K562 (cell line): ENCODE results near the gene MBL2. TPM values are rescaled to one million over a fixed set of nuclear protein-coding genes. Genes with fewer than 3 reads are reported as not detected.

ENCODE experiments used
- ATAC-seq: fragments of 200-7000 bp; cut with Tn5 transposase; 3 replicates; pipeline ENCODE4 v1.9.1; 2020; ENCODE audit warnings: moderate library complexity
- BruUV-seq: library from RNA; stranded (reverse); fragments of 400-500 nt; replicated peaks from 2 replicates; lab custom pipeline; 2021; lab: Mats Ljungman, UMichigan
- CTCF ChIA-PET: fragments of 300-600 bp; formaldehyde crosslinking; extraction: SDS; loops from one replicate; lab custom pipeline; 2021; ENCODE audit warnings: low intra/inter-chr PET ratio; lab: Yijun Ruan, JAX
- POLR2A ChIA-PET: fragments of 300-600, 350-650 bp; sonication (Branson Sonifier 250); formaldehyde crosslinking; extraction: SDS; loops from one replicate; lab custom pipeline; 2021; ENCODE audit warnings: antibody characterized with exemption, inconsistent platforms; lab: Yijun Ruan, JAX
- DNase-seq, 4 experiments: peaks; one replicate each; pipeline versions ENCODE4 v3.0.0 to v3.0.0-alpha.2; 2011 to 2018; ENCODE audit warnings: low spot score in 3 of 4, mixed read lengths in 3 of 4; ENCODE audit errors: extremely low read depth in 1 of 4
- FAIRE-seq: peaks from 2 replicates; lab custom pipeline; 2011; peaks lifted over from hg19 to GRCh38; lab: Jason Lieb, UNC
- H2AFZ ChIP-seq: 2 replicates; pipeline ENCODE4 v1.6.0; 2011; ENCODE audit warnings: low read depth, low read length, control low read depth, inconsistent platforms
- H3K27ac ChIP-seq: fragments of 200-600 bp; 3 replicates; pipeline ENCODE4 v1.8.0; 2011; ENCODE audit warnings: low read depth, mild to moderate bottlenecking, control low read depth, inconsistent platforms, low read length, moderate library complexity, mixed read lengths; ENCODE audit errors: extremely low read depth
- H3K27me3 ChIP-seq, 2 experiments: fragments of 300-600 bp in 1 of 2; 2 replicates in 1 of 2; 3 replicates in 1 of 2; pipeline versions ENCODE4 v1.6.0 to v1.8.0; 2011; ENCODE audit warnings: inconsistent platforms in 2 of 2, low read length in 2 of 2, mild to moderate bottlenecking in 1 of 2, mixed read lengths in 1 of 2, moderate library complexity in 1 of 2; ENCODE audit not compliant: control insufficient read depth in 2 of 2, insufficient read depth in 2 of 2
- H3K36me3 ChIP-seq: fragments of 300-600 bp; 3 replicates; pipeline ENCODE4 v1.8.0; 2011; ENCODE audit warnings: mild to moderate bottlenecking, low read length, inconsistent platforms; ENCODE audit not compliant: control insufficient read depth, insufficient read depth
- H3K4me1 ChIP-seq, 2 experiments: fragments of 200-600 bp in 1 of 2; replicated peaks in 1 of 2; 2 replicates in 1 of 2; 3 replicates in 1 of 2; pipeline versions ENCODE4 v1.5.1 to v1.8.0; 2011; ENCODE audit warnings: inconsistent platforms in 2 of 2, low read length in 2 of 2, mild to moderate bottlenecking in 1 of 2, mixed read lengths in 1 of 2, moderate library complexity in 1 of 2; ENCODE audit not compliant: control insufficient read depth in 2 of 2, insufficient read depth in 2 of 2
- H3K4me2 ChIP-seq: 2 replicates; pipeline ENCODE4 v1.6.1; 2011; ENCODE audit warnings: low read length, control low read depth, inconsistent platforms, mixed read lengths; ENCODE audit not compliant: insufficient read depth
- H3K4me3 ChIP-seq: fragments of 200-600 bp; sonication (generic), shearing (Covaris generic); 2 replicates; pipeline ENCODE4 v1.5.1; 2016; ENCODE audit warnings: control low read depth, inconsistent platforms
- H3K79me2 ChIP-seq: fragments of 200-600 bp; 3 replicates; pipeline ENCODE4 v1.8.0; 2011; ENCODE audit warnings: low read length, inconsistent platforms; ENCODE audit not compliant: control insufficient read depth, insufficient read depth
- H3K9ac ChIP-seq, 2 experiments: 2 replicates each; pipeline versions ENCODE4 v1.6.0 to v1.6.1; 2011; ENCODE audit warnings: low read depth in 2 of 2, low read length in 2 of 2, control low read depth in 1 of 2, inconsistent platforms in 1 of 2, mild to moderate bottlenecking in 1 of 2, mixed read lengths in 1 of 2; ENCODE audit not compliant: insufficient read depth in 1 of 2
- H3K9me1 ChIP-seq: one replicate; pipeline ENCODE4 v1.6.0; 2011; ENCODE audit warnings: inconsistent platforms, mild to moderate bottlenecking, low read length, moderate library complexity; ENCODE audit not compliant: control insufficient read depth, insufficient read depth
- H3K9me3 ChIP-seq: replicated peaks from 2 replicates; pipeline ENCODE4 v1.5.1; 2011; ENCODE audit warnings: low read depth, low read length, inconsistent platforms; ENCODE audit not compliant: control insufficient read depth, insufficient read depth
- H4K20me1 ChIP-seq: replicated peaks from 2 replicates; pipeline ENCODE4 v1.6.1; 2011; ENCODE audit warnings: low read length, inconsistent platforms, mixed read lengths; ENCODE audit not compliant: control insufficient read depth, insufficient read depth
- DNMT1 ChIP-seq: fragments of 450-650 bp; IDR thresholded peaks from 2 replicates; pipeline ENCODE4 v1.6.1; 2016; ENCODE audit warnings: antibody characterized with exemption, mild to moderate bottlenecking
- FOXJ2 ChIP-seq: fragments of 200-800 bp; sonication (Bioruptor generic); IDR thresholded peaks from 2 replicates; pipeline ENCODE4 v1.6.1; 2016; ENCODE audit warnings: missing genetic modification characterization, missing compliant biosample characterization
- GTF2E2 ChIP-seq: fragments of 200-800 bp; sonication (Bioruptor generic); IDR thresholded peaks from 2 replicates; pipeline ENCODE4 v1.6.1; 2016; ENCODE audit warnings: missing genetic modification characterization, missing compliant biosample characterization
- HNRNPK ChIP-seq: fragments of 200-400 bp; formaldehyde crosslinking; IDR thresholded peaks from one replicate; pipeline ENCODE4 v1.6.1; 2018; ENCODE audit warnings: mild to moderate bottlenecking, low read depth, low read length; ENCODE audit not compliant: poor library complexity, severe bottlenecking
- IRF9 ChIP-seq: fragments of 450-650 bp; IDR thresholded peaks from 2 replicates; pipeline ENCODE4 v1.6.1; 2016; ENCODE audit warnings: missing biosample characterization, missing genetic modification characterization
- KAT7 ChIP-seq: sonication (generic); formaldehyde crosslinking; IDR thresholded peaks from 2 replicates; pipeline ENCODE4 v1.8.0; 2022; ENCODE audit warnings: missing genetic modification reagents, mild to moderate bottlenecking, borderline replicate concordance
- MIER1 ChIP-seq: fragments of 450-650 bp; IDR thresholded peaks from 2 replicates; pipeline ENCODE4 v1.6.1; 2016; ENCODE audit warnings: antibody characterized with exemption, mild to moderate bottlenecking, low read depth
- NRF1 ChIP-seq, 2 experiments: fragments of 450-650 bp; IDR thresholded peaks in 1 of 2; conservative IDR thresholded peaks in 1 of 2; 2 replicates each; pipeline ENCODE4 v1.6.1; 2014; ENCODE audit warnings: mild to moderate bottlenecking in 2 of 2
- PCBP2 ChIP-seq: fragments of 200-400 bp; formaldehyde crosslinking; IDR thresholded peaks from 2 replicates; pipeline ENCODE4 v1.6.1; 2018; ENCODE audit warnings: low read length, low read depth, mild to moderate bottlenecking, moderate library complexity; ENCODE audit not compliant: poor library complexity, severe bottlenecking
- POLR3G ChIP-seq: IDR thresholded peaks from 2 replicates; pipeline ENCODE4 v1.6.1; 2011; ENCODE audit not compliant: insufficient read length, insufficient replicate concordance; ENCODE audit errors: extremely low read depth
- TCF15 ChIP-seq: fragments of 250-450 bp; sonication (Bioruptor Pico); IDR thresholded peaks from 2 replicates; pipeline ENCODE4 v1.8.0; 2022; ENCODE audit warnings: moderate library complexity, mild to moderate bottlenecking, inconsistent platforms
- TOE1 ChIP-seq, 2 experiments: fragments of 450-650 bp in 1 of 2; sonication (generic) in 1 of 2; formaldehyde crosslinking in 1 of 2; IDR thresholded peaks; 2 replicates each; pipeline versions ENCODE4 v1.7.1 to v1.8.0; 2016 to 2022; ENCODE audit warnings: borderline replicate concordance in 2 of 2, mild to moderate bottlenecking in 2 of 2, antibody characterized with exemption in 1 of 2, inconsistent platforms in 1 of 2, low read depth in 1 of 2, missing genetic modification reagents in 1 of 2, moderate library complexity in 1 of 2
- ZC3H11A ChIP-seq: IDR thresholded peaks from 2 replicates; pipeline ENCODE4 v1.6.1; 2012; ENCODE audit warnings: low read depth, low read length, improper control_type of control experiment
- ZNF133 ChIP-seq: fragments of 250-450 bp; sonication (Bioruptor Pico); IDR thresholded peaks from 2 replicates; pipeline ENCODE4 v1.4.0; 2020; ENCODE audit warnings: mild to moderate bottlenecking
- ZNF143 ChIP-seq: sonication (generic); formaldehyde crosslinking; IDR thresholded peaks from 2 replicates; pipeline ENCODE4 v1.9.0; 2022; ENCODE audit warnings: mild to moderate bottlenecking, missing genetic modification reagents
- ZNF717 ChIP-seq: fragments of 250-450 bp; sonication (Bioruptor Pico); IDR thresholded peaks from 2 replicates; pipeline ENCODE4 v1.5.0; 2021
- ZNF778 ChIP-seq: fragments of 450-650 bp; formaldehyde crosslinking; IDR thresholded peaks from 2 replicates; pipeline ENCODE4 v1.4.0; 2020; ENCODE audit warnings: mild to moderate bottlenecking, moderate library complexity
- WGBS: fragments of 100-300 bp; shearing (Covaris generic); methylation state at CpG from one replicate; pipeline ENCODE4 v1.1.6; 2016; ENCODE audit warnings: low coverage, mixed read lengths; ENCODE audit not compliant: insufficient coverage; ENCODE audit errors: missing lambda C conversion rate; 5-methylcytosine and 5-hydroxymethylcytosine counted together
- in situ Hi-C: fragments of 300-500 bp; cut with MboI; formaldehyde crosslinking; loops from 4 replicates; pipeline ENCODE4 v1.15.0; 2018; ENCODE audit warnings: inconsistent platforms, mixed read lengths
- intact Hi-C: fragments of 100-400 bp; cut with micrococcal nuclease; formaldehyde crosslinking; loops from 2 replicates; pipeline ENCODE4 v1.14.2; 2022
- polyA plus RNA-seq, 8 experiments: library from polyadenylated mRNA; depleted of rRNA in 4 of 8; stranded (reverse) in 5 of 8; unstranded in 3 of 8; fragments of >200 nt; fragmentation: Nextera tagmentation in 2 of 8; fragmentation: Illumina TruSeq in 1 of 8; extraction: Ambion mirVana in 2 of 8; extraction: Trizol in 1 of 8; gene quantifications; 2 replicates each; pipeline versions ENCODE4 v1.2.1 to v1.2.3, GENCODE V29; 2011 to 2014; ENCODE audit warnings: inconsistent platforms in 1 of 8, missing spikeins in 1 of 8
- total RNA-seq, 7 experiments: library from RNA; depleted of rRNA in 6 of 7; stranded (reverse); fragments of >200 nt in 6 of 7; fragmentation: Illumina TruSeq in 2 of 7; extraction: Trizol in 2 of 7; gene quantifications; 2 replicates each; pipeline versions ENCODE4 v1.2.1 to v1.2.3, GENCODE V29; 2011 to 2021; ENCODE audit warnings: low replicate concordance in 1 of 7
- TF ChIP-seq, protein P1 (sequence below): fragments of 250-450 bp; sonication (Bioruptor Pico); IDR thresholded peaks from 2 replicates; pipeline ENCODE4 v1.5.0; 2021

The MBL2 gene
- total and polyA plus RNA-seq, 9 of the 15 experiments (the other 6 are each of a cell fraction or from before 2014, with no cell fraction given): not detected

GRCh38 chr10:52755297-52756062 lies 17.1 kb downstream of the MBL2 start (continued):
- no peak for TF ChIP-seq NRF1 (conservative IDR thresholded peaks at IDR 0.05 in 1 of 2, IDR thresholded peaks at IDR 0.05 in 1 of 2)

DNA sequence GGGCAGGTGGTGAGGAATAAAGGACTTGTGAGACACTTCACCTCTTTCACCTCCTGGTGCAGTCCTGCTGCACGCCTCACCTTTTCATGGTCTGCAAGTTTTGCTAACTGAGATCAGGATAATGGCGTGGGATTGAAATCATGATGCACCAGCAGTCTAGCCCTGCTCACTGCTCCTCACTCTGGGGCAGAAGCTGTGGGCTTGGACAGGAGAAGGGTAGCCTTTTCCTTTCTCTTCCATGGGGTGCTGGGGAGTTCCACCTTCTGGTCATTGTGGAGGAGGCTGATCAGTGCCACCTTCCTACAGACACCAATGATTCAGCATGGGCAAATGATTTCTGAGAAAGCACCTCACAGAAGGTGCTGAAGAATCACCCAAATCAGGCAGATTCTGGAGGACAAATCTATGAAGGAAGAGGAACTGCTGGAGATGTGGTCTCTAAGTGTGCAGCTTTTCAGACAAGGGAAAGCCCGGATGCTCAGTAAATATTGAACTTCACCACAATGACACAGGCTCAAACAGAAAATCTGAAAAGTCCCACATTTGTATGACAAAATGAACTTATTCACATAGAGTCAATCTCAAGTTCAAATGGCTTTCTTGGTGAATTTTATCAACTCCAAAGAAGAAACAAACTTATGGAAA lies 19.7 kb downstream of the MBL2 start:
- Histone ChIP-seq H2AFZ (no peak overlapping the region), H4K20me1 (no peaks in the 10 kb centered on the region), H3K9ac (no peak overlapping the region), H3K27ac (no peak overlapping the region), H3K4me1 (no peaks in the 10 kb centered on the region), H3K9me1 (no peaks in the 10 kb centered on the region), H3K27me3 (no peaks in the 10 kb centered on the region), H3K4me3 (no peak overlapping the region), H3K4me2 (no peak overlapping the region), H3K9me3 (0 out of 2 replicates have a peak, but pooled peaks cover 4% of the 10 kb centered on the region), H3K79me2 (no peaks in the 10 kb centered on the region), H3K36me3 (no peaks in the 10 kb centered on the region)
- CTCF ChIA-PET: no interaction called here
- no TSS peak for BruUV-seq
- FAIRE-seq: no peak
- in situ Hi-C loops: no loop called here
- intact Hi-C loops: no loop called here
- 0% methylated on average over 3 of the region's 3 CpGs for WGBS
- ATAC-seq: no peak
- POLR2A ChIA-PET: no interaction called here
- no peak for DNase-seq
- TF ChIP-seq ZC3H11A (no peak), HNRNPK (no peak), ZNF143 (CRISPR knock-in tag) (no peak), POLR3G (no peak), KAT7 (no peak), ZNF133 (no peak), TCF15 (CRISPR knock-in tag) (no peak), MIER1 (no peak), FOXJ2 (tag) (no peak), GTF2E2 (tag) (no peak), ZNF717 (CRISPR knock-in tag) (no peak), ZNF778 (CRISPR knock-in tag) (no peak), IRF9 (no peak), DNMT1 (no peak), PCBP2 (no peak), TOE1 (IDR thresholded peaks at IDR 0.05; ENCODE audit: borderline replicate concordance) (no peak), TOE1 (CRISPR knock-in tag; IDR thresholded peaks at IDR 0.05; ENCODE audit: borderline replicate concordance, low read depth) (no peak)
- TF ChIP-seq, protein P1, sequence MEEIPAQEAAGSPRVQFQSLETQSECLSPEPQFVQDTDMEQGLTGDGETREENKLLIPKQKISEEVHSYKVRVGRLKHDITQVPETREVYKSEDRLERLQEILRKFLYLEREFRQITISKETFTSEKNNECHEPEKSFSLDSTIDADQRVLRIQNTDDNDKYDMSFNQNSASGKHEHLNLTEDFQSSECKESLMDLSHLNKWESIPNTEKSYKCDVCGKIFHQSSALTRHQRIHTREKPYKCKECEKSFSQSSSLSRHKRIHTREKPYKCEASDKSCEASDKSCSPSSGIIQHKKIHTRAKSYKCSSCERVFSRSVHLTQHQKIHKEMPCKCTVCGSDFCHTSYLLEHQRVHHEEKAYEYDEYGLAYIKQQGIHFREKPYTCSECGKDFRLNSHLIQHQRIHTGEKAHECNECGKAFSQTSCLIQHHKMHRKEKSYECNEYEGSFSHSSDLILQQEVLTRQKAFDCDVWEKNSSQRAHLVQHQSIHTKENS (CRISPR knock-in tag): no peak
